Stimulated activated CD4-positive, alpha-beta T cell treated with anti-CD3 and anti-CD28 coated beads, Interleukin-12 subunit alpha, Interleukin-12 subunit beta, amount 100 ng/mL, for 24 hours (primary cell): ENCODE results near the gene CACNA1I.

Experiments
- DNase-seq, 2 experiments: peaks; one replicate each; pipeline ENCODE4 v3.0.0-alpha.2; 2020; ENCODE audit warnings: low read depth in 2 of 2

Gene CACNA1I

GRCh38 chr22:39568278-39568981 is 2.1 kb upstream of the CACNA1I start:
- DNase-seq, result no peak

- no peak for DNase-seq
Measured at GRCh38 chr22:39569066-39569465, 1.5 kb upstream of the CACNA1I start.

GRCh38 chr22:39570226-39570625 is 327 bp upstream of the CACNA1I start:
- no peak for DNase-seq

- DNase-seq, result no peak
Measured at GRCh38 chr22:39571538-39571937, 985 bp downstream of the CACNA1I start.

GRCh38 chr22:39574779-39575551 is 4.4 kb downstream of the CACNA1I start:
- no peak for DNase-seq

- no peak for DNase-seq
Measured at GRCh38 chr22:39575552-39575825, 4.9 kb downstream of the CACNA1I start.

GRCh38 chr22:39576027-39576426 is 5.5 kb downstream of the CACNA1I start:
- DNase-seq, result no peak

- DNase-seq, result no peak
Measured at GRCh38 chr22:39577366-39577765, 6.8 kb downstream of the CACNA1I start.

- DNase-seq, result no peak
Measured at GRCh38 chr22:39577900-39578299, 7.3 kb downstream of the CACNA1I start.

- no peak for DNase-seq
Measured at GRCh38 chr22:39580006-39580441, 9.5 kb downstream of the CACNA1I start.

GRCh38 chr22:39580795-39581194 is 10.2 kb downstream of the CACNA1I start:
- DNase-seq, result no peak

- DNase-seq, result no peak
Measured at GRCh38 chr22:39581303-39581702, 10.8 kb downstream of the CACNA1I start.

GRCh38 chr22:39583066-39583667 is 12.6 kb downstream of the CACNA1I start:
- DNase-seq, result no peak

- DNase-seq, result no peak
Measured at GRCh38 chr22:39589875-39590274, 19.3 kb downstream of the CACNA1I start.

GRCh38 chr22:39592081-39593065 is 21.8 kb downstream of the CACNA1I start:
- DNase-seq, result no peak

- DNase-seq, result no peak
Measured at GRCh38 chr22:39593066-39593930, 22.7 kb downstream of the CACNA1I start.

GRCh38 chr22:39593931-39594285 is 23.4 kb downstream of the CACNA1I start:
- no peak for DNase-seq

- DNase-seq, result no peak
Measured at GRCh38 chr22:39594411-39594810, 23.9 kb downstream of the CACNA1I start.

- DNase-seq, result no peak
Measured at GRCh38 chr22:39595622-39596172, 25.1 kb downstream of the CACNA1I start.

- DNase-seq, result no peak
Measured at GRCh38 chr22:39596601-39597000, 26.0 kb downstream of the CACNA1I start.
